GM21619 (cell line): ENCODE measurements around the gene RBM47.
"Not testable (repeated sequence)": the region's sequence is repeated elsewhere in the genome, so short reads cannot be mapped to it uniquely, and the experiment has no call there.

Experiments
- ATAC-seq: cut with Tn5 transposase; IDR thresholded peaks from one replicate; pipeline ENCODE4 v1.9.1; 2021; ENCODE audit not compliant: unreplicated experiment

Gene RBM47

GRCh38 chr4:40544221-40544620, 85.4 kb downstream of the RBM47 start:
- no peak for ATAC-seq

GRCh38 chr4:40540800-40541199, 88.9 kb downstream of the RBM47 start:
- no peak for ATAC-seq

GRCh38 chr4:40536032-40536431, 93.6 kb downstream of the RBM47 start:
- ATAC-seq, result peak; percentile 80

- no peak for ATAC-seq
Measured at GRCh38 chr4:40531636-40532023, 98.0 kb downstream of the RBM47 start.

GRCh38 chr4:40530961-40531635, 98.6 kb downstream of the RBM47 start:
- no peak for ATAC-seq

- ATAC-seq, result no peak
Measured at GRCh38 chr4:40526741-40527140, 102.9 kb downstream of the RBM47 start.

- ATAC-seq, result no peak
Measured at GRCh38 chr4:40525752-40526598, 103.7 kb downstream of the RBM47 start.

GRCh38 chr4:40524366-40525041, 105.2 kb downstream of the RBM47 start:
- ATAC-seq, result no peak

- no peak for ATAC-seq
Measured at GRCh38 chr4:40523581-40523980, 106.1 kb downstream of the RBM47 start.

GRCh38 chr4:40521957-40522356, 107.7 kb downstream of the RBM47 start:
- ATAC-seq, result no peak

- no peak for ATAC-seq
Measured at GRCh38 chr4:40520533-40520932, 109.1 kb downstream of the RBM47 start.

GRCh38 chr4:40517081-40517480, 112.6 kb downstream of the RBM47 start:
- ATAC-seq, result not testable (repeated sequence)

- peak; percentile 31 for ATAC-seq
Measured at GRCh38 chr4:40516651-40517050, 113.0 kb downstream of the RBM47 start.

- peak; percentile 81 for ATAC-seq
Measured at GRCh38 chr4:40515398-40516293, 114.0 kb downstream of the RBM47 start.

- ATAC-seq, result no peak
Measured at GRCh38 chr4:40515037-40515397, 114.6 kb downstream of the RBM47 start.

- no peak for ATAC-seq
Measured at GRCh38 chr4:40514497-40514951, 115.1 kb downstream of the RBM47 start.

GRCh38 chr4:40511036-40511614, 118.5 kb downstream of the RBM47 start:
- no peak for ATAC-seq

GRCh38 chr4:40507977-40508376, 121.7 kb downstream of the RBM47 start:
- no peak for ATAC-seq

- no peak for ATAC-seq
Measured at GRCh38 chr4:40506492-40506891, 123.2 kb downstream of the RBM47 start.

GRCh38 chr4:40506066-40506465, 123.6 kb downstream of the RBM47 start:
- no peak for ATAC-seq
